GM19043 (cell line): ENCODE measurements around the gene MAN2A2.
"Not testable (repeated sequence)": the region's sequence is repeated elsewhere in the genome, so short reads cannot be mapped to it uniquely, and the experiment has no call there.

Experiments
- ATAC-seq: cut with Tn5 transposase; IDR thresholded peaks from one replicate; pipeline ENCODE4 v1.9.1; 2021; ENCODE audit warnings: low read depth; ENCODE audit not compliant: unreplicated experiment

The MAN2A2 gene

DNA sequence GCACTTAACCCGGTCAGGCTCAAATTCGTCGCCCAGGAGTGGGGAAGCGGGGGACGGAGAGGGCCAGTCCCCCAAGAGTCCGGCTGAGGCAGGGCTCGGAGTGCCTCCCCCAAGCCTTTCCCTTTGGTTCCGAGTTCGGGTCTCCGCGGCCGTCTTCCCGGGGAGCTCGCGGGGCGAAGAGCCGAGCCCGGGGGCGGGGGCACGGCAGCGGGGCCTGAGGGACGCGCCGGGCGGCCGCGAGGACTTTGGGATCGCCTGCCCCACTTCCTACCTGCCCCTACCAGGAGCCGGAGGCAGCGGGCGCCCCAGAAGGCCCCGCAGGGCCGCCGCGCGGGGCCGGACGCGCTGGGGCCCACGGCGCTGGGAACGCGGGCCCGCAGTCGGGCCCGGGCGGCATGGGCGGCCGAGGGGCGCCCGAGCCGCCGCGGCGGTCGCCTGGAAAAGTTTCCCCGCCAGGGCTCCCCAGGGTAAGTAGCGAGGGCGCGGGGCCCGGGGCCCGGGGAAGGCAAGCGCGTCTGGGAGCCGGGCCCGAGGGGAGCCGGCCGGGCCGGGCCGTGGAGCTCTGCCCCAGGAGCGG is 31.9 kb upstream of the MAN2A2 start:
- ATAC-seq: no peak

DNA sequence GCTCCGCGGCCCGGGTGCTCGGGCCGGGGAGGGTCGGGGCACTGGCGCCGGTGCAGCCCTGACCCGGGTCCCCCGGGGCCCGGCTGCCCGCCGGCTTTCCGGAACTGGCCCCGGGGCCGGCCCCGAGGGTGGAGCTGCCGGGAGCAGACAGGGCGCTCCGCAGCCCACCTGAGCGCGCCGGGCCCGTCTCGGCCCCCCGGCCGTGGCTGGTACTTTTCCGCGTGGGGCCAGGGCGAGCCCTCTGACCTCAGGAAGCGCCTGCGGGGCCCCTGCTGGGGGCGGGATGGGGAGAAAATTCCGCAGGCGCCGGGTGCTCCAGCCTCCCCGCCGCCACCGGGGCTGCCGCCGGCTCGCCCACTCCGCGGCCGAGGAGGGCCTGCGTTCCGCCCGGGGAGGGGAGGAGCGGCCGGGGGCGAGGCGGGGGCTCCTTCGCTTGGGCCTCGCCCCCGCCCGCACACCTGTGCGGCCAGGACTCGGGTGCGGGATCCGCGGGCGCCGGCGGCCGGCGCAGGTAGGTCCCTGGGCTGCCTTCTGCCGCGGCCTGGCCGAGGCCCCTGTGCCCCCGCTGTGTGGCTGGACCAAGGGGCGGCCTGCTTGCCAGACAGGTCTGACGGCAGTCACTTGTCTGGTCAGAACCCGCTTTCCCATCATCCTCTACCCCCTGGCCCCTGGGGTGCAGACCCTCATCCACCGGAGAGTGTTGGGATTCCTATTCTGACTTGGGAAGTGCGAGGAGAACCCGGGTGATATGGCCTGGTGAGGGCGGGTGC is 31.2 kb upstream of the MAN2A2 start:
- no peak for ATAC-seq

DNA sequence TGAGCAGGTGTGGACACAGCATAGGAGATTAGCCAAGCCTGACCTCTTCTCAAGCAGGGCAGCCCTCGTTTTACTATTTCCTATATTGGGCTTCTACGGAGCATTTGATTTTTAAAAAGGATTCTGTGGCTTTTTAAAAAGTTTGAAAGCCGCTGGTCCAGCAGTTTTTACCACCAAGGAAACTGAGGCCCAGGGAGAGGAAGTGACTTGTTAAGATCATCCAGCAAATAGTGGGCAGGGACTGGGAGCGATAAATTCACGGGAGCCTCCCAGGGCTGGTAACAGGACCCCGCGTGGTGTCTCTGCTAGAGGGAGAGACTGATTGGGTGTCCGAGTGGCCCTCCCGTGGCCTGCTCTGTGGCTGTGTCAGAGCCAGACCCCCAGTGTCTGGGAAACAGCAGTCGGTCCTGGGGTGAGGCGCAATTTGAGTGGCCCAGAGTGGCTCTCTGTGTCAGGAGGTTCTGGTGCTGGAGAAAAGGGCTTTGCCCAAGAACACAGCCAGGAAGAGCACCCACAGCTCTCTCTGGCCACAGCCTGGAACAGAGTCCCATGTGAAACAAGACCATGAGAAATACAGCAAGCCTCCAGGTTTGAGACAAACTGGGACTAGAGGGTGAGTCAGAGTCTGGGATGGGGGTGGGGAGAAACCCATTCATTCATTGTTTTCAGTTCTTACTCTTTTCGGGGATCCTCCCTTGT is 30.5 kb upstream of the MAN2A2 start:
- ATAC-seq: no peak

DNA sequence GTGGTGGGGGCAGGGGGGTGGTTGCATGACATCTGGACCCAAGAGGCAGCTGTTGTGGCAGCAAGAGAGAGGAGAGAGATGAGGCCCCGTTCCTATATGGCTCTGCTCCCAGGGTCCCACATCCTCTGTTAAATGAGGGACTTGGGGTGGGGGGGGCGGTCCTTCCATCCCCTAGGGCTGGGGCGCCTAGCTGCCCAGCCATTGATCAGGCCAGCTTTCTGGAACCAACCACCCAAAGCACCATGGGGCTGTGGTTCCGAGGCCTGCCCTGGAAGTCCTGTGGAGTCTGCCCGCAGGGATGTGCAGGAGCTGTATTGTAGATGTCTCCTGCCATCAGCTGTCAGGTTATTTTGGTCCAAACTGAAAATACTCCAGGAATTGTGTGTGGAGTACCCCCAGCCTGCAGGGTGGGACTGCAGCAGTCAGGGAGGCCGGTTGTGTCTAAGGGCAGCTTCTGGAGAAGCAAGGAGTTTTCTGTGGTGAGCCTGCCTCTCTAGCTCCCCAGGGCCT is 29.6 kb upstream of the MAN2A2 start:
- ATAC-seq: no peak

DNA sequence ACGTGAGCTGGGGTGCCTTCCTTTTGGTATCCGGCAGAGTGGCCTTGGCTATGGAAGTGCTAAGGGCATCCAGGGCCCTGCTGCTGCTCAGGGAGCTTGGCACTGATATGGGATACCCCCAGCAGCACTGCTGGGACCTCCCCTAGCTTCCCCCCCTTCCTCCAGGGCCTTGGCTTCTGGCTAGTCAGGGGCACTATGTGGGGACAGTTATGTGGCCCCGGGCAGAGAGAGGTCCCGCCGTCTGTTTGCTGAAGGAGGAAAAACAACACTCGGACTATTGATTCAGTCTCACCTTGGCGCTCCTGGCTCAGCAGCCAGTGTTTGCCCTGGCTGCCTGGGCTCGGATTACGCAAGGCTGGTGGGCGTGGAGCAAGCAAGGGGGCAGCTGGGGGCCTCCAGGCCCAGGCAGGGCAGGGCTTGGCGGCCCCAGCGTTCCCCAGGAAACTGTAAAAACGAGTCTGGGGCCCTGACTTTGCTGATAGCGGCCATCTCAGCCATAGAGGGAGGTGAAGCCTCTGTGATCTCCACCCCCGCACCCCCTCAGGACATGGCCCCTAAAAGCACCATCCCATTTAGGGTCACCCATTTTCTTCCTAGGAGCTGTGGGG is 29.0 kb upstream of the MAN2A2 start:
- no peak for ATAC-seq

DNA sequence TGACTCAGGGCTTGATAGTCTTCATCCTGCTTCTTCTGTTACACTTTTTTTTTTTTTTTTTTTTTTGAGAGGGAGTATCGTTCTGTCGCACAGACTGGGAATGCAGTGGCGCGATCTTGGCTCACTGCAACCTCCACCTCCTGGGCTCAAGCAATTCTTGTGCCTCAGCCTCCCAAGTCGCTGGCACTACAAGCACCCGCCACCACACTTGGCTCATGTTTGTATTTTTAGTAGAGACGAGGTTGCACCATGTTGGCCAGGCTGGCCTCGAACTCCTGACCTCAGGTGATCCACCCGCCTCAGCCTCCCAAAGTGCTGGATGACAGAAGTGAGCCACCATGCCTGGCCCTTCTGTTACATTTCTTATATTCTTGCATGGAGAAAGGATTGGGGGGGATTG is 28.1 kb upstream of the MAN2A2 start:
- ATAC-seq: not testable (repeated sequence)

DNA sequence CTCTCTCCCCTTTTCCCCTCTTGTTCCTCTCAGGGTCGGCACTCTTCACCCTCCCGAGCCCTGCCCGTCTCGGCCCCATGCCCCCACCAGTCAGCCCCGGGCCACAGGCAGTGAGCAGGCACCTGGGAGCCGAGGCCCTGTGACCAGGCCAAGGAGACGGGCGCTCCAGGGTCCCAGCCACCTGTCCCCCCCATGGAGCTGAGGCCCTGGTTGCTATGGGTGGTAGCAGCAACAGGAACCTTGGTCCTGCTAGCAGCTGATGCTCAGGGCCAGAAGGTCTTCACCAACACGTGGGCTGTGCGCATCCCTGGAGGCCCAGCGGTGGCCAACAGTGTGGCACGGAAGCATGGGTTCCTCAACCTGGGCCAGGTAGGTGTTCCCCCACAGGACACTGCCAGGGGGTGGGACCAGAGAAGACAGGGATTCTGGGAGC is 27.5 kb upstream of the MAN2A2 start:
- no peak for ATAC-seq

DNA sequence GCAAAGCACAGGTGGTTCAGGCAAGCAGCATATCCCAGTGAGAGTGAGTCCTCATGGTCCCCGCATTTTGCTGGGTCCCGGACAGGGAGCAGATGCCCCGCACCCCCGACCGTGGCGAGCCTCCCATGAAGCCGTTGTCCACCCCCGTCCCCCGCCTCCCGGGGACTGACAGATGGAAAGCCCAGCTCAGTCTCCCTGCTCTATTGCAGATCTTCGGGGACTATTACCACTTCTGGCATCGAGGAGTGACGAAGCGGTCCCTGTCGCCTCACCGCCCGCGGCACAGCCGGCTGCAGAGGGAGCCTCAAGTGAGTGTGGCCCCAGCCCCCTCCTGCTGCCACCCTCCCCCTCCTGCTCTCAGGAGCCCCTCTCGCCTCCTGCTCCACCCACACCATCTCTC is 27.1 kb upstream of the MAN2A2 start:
- ATAC-seq: no peak

DNA sequence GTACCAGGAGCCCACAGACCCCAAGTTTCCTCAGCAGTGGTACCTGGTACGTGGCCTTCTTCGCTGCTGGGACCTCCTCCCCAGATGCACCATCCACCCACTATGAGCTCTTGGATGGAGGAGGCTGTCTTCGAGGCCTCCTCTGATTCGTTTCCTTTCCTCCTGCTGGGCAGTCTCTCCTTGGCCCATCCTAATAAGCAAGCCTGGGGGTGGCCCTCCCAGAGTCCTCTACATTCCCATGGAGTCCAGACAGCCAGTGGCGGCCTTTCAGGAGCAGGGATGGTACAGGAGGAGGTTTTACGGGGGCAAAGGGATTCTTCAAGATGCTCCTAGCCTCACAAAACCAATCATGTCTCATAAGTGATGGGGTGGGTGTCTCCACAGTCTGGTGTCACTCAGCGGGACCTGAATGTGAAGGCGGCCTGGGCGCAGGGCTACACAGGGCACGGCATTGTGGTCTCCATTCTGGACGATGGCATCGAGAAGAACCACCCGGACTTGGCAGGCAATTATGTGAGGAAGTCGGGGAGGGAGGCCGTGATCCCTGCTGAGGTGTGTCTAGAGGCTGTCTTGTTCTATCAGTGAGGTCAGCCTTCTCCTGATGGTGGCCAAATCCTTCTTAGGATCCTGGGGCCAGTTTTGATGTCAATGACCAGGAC is 26.5 kb upstream of the MAN2A2 start:
- ATAC-seq: no peak

DNA sequence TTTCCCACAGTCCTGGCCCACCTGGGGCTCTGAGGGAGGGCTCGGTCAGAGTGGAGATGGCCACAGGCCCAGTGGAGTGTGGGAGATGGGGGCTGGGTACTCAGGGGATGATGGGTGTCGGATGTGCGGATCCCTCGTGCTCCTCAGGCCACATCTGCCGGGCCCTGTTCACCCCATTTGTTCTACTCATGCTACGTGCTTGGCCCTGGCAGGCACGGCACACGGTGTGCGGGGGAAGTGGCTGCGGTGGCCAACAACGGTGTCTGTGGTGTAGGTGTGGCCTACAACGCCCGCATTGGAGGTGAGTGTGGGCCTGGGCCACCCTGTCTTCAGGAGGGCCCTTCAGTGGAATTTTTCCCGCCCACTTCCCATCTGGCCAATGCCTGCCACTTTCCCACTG is 25.8 kb upstream of the MAN2A2 start:
- no peak for ATAC-seq

DNA sequence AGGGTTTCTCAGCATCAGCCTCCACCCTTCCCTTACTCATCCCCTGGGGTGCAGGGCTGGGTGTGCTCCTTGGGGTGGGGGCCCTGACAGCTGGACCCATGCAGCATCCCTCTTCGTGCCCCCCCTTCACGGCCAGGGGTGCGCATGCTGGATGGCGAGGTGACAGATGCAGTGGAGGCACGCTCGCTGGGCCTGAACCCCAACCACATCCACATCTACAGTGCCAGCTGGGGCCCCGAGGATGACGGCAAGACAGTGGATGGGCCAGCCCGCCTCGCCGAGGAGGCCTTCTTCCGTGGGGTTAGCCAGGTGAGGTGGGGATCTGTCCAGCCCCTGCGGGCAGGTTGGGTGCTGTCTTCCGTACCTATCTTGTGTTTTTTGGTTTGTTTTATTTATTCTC is 25.1 kb upstream of the MAN2A2 start:
- ATAC-seq: no peak

DNA sequence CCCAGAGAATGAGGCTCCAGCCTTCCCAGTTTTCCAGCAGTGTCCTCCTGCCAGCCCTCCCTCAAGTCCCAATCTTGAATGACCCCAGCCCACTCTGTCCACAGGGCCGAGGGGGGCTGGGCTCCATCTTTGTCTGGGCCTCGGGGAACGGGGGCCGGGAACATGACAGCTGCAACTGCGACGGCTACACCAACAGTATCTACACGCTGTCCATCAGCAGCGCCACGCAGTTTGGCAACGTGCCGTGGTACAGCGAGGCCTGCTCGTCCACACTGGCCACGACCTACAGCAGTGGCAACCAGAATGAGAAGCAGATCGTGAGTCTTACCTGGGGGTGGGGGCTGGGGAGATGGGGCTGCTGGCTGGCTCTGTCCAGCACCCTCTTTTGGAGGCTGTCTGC is 24.4 kb upstream of the MAN2A2 start:
- no peak for ATAC-seq

DNA sequence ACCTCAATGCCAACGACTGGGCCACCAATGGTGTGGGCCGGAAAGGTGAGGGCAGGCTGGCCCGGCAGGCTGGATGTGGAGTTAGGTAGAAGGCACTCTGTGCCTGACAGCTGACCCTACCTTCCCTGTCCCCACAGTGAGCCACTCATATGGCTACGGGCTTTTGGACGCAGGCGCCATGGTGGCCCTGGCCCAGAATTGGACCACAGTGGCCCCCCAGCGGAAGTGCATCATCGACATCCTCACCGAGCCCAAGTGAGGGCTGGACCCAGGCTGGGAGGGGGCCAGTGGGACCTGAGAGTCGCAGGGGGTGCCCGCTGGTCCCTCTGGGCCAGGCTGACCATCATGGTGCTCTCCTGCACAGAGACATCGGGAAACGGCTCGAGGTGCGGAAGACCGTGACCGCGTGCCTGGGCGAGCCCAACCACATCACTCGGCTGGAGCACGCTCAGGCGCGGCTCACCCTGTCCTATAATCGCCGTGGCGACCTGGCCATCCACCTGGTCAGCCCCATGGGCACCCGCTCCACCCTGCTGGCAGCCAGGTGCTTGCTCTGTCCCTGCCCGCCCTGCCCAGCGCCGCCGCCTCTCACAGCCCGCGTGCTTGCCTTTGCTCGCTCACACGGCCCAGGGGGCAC is 23.3 kb upstream of the MAN2A2 start:
- ATAC-seq: no peak

DNA sequence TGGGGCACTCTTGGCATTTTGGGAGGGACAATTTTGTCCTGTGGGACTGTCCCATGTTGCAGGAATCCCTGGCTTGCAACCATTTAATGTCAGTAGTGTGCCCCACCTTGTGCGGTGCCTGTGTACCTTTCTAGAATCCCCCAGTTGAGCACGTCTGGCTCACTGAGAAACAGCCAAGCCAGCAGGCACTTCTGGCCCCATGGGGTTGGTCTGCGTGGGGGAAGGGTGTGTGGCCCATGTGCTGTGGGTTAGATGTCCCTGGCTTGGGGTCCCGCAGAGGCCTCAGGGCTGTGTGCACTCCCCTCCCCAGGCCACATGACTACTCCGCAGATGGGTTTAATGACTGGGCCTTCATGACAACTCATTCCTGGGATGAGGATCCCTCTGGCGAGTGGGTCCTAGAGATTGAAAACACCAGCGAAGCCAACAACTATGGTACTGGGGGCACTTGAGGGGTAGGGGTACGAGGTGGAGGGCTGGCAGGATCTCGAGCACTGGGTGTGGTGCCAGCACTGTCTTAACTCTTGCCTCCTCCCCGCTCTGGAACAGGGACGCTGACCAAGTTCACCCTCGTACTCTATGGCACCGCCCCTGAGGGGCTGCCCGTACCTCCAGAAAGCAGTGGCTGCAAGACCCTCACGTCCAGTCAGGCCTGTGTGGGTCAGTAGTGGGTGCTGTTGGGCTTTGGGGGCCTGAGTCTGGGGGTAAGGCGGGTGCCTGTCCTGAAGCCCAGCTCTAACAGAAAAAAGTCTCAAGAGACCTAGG is 22.5 kb upstream of the MAN2A2 start:
- no peak for ATAC-seq

DNA sequence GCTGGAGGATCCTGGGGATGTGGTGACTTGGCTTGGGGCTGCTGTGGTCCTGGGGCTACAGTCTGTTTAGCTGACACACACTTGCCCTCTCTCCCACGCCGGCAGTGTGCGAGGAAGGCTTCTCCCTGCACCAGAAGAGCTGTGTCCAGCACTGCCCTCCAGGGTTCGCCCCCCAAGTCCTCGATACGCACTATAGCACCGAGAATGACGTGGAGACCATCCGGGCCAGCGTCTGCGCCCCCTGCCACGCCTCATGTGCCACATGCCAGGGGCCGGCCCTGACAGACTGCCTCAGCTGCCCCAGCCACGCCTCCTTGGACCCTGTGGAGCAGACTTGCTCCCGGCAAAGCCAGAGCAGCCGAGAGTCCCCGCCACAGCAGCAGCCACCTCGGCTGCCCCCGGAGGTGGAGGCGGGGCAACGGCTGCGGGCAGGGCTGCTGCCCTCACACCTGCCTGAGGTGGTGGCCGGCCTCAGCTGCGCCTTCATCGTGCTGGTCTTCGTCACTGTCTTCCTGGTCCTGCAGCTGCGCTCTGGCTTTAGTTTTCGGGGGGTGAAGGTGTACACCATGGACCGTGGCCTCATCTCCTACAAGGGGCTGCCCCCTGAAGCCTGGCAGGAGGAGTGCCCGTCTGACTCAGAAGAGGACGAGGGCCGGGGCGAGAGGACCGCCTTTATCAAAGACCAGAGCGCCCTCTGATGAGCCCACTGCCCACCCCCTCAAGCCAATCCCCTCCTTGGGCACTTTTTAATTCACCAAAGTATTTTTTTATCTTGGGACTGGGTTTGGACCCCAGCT is 21.7 kb upstream of the MAN2A2 start:
- ATAC-seq: no peak

DNA sequence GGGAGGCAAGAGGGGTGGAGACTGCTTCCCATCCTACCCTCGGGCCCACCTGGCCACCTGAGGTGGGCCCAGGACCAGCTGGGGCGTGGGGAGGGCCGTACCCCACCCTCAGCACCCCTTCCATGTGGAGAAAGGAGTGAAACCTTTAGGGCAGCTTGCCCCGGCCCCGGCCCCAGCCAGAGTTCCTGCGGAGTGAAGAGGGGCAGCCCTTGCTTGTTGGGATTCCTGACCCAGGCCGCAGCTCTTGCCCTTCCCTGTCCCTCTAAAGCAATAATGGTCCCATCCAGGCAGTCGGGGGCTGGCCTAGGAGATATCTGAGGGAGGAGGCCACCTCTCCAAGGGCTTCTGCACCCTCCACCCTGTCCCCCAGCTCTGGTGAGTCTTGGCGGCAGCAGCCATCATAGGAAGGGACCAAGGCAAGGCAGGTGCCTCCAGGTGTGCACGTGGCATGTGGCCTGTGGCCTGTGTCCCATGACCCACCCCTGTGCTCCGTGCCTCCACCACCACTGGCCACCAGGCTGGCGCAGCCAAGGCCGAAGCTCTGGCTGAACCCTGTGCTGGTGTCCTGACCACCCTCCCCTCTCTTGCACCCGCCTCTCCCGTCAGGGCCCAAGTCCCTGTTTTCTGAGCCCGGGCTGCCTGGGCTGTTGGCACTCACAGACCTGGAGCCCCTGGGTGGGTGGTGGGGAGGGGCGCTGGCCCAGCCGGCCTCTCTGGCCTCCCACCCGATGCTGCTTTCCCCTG is 21.0 kb upstream of the MAN2A2 start:
- ATAC-seq: no peak

DNA sequence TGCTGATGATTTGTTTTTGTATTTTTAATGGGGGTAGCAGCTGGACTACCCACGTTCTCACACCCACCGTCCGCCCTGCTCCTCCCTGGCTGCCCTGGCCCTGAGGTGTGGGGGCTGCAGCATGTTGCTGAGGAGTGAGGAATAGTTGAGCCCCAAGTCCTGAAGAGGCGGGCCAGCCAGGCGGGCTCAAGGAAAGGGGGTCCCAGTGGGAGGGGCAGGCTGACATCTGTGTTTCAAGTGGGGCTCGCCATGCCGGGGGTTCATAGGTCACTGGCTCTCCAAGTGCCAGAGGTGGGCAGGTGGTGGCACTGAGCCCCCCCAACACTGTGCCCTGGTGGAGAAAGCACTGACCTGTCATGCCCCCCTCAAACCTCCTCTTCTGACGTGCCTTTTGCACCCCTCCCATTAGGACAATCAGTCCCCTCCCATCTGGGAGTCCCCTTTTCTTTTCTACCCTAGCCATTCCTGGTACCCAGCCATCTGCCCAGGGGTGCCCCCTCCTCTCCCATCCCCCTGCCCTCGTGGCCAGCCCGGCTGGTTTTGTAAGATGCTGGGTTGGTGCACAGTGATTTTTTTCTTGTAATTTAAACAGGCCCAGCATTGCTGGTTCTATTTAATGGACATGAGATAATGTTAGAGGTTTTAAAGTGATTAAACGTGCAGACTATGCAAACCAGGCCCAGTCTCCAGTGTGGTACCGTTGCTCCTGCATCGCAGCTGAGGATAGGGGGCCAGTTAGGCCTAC is 20.1 kb upstream of the MAN2A2 start:
- ATAC-seq: no peak
